Right hindlimb (tissue), 1 donor: ENCODE measurements around the gene PIGU.
"Not testable (repeated sequence)": the region's sequence is repeated elsewhere in the genome, so short reads cannot be mapped to it uniquely, and the experiment has no call there.

Experiments used
- DNase-seq: peaks from one replicate; pipeline ENCODE4 v3.0.0-alpha.2; 2018

PIGU gene

GRCh38 chr20:34531608-34532265 is 145.2 kb downstream of the PIGU start:
- DNase-seq = no peak

- no peak for DNase-seq
Measured at GRCh38 chr20:34530342-34530741, 146.6 kb downstream of the PIGU start.

- DNase-seq = no peak
Measured at GRCh38 chr20:34529742-34530141, 147.2 kb downstream of the PIGU start.

GRCh38 chr20:34528921-34529297 is 148.0 kb downstream of the PIGU start:
- no peak for DNase-seq

- DNase-seq = no peak
Measured at GRCh38 chr20:34527016-34527415, 149.9 kb downstream of the PIGU start.

GRCh38 chr20:34526466-34526865 is 150.4 kb downstream of the PIGU start:
- DNase-seq = no peak

- DNase-seq = peak; percentile 57
Measured at GRCh38 chr20:34525709-34526416, 151.0 kb downstream of the PIGU start.

- DNase-seq = no peak
Measured at GRCh38 chr20:34525342-34525708, 151.6 kb downstream of the PIGU start.

- no peak for DNase-seq
Measured at GRCh38 chr20:34524426-34524825, 152.5 kb downstream of the PIGU start.

- DNase-seq = peak; percentile 47
Measured at GRCh38 chr20:34522969-34523871, 153.7 kb downstream of the PIGU start.

GRCh38 chr20:34519841-34520240 is 157.1 kb downstream of the PIGU start:
- not testable (repeated sequence) for DNase-seq

GRCh38 chr20:34518863-34519262 is 158.0 kb downstream of the PIGU start:
- DNase-seq = not testable (repeated sequence)

- no peak for DNase-seq
Measured at GRCh38 chr20:34517114-34517505, 159.8 kb downstream of the PIGU start.

- DNase-seq = peak; percentile 98
Measured at GRCh38 chr20:34516247-34517113, 160.4 kb downstream of the PIGU start, which contains the start of gene DYNLRB1. Gene DYNLRB1, plus strand, starts transcription at chr20:34516422. Its CDS starts 37 bp downstream, at chr20:34516459.

GRCh38 chr20:34515484-34516246 is 161.2 kb downstream of the PIGU start:
- DNase-seq = peak; percentile 59

GRCh38 chr20:34514897-34515483 is 161.9 kb downstream of the PIGU start:
- no peak for DNase-seq

GRCh38 chr20:34514034-34514433 is 162.9 kb downstream of the PIGU start:
- DNase-seq = not testable (repeated sequence)

- no peak for DNase-seq
Measured at GRCh38 chr20:34512955-34513419, 163.9 kb downstream of the PIGU start.

- DNase-seq = no peak
Measured at GRCh38 chr20:34512266-34512954, 164.5 kb downstream of the PIGU start.

GRCh38 chr20:34511891-34512265 is 165.0 kb downstream of the PIGU start:
- no peak for DNase-seq

GRCh38 chr20:34510575-34510974 is 166.3 kb downstream of the PIGU start:
- no peak for DNase-seq
